DOHH2 (cell line): ENCODE results near the gene SEMA4D.

ENCODE experiments used
- H3F3A ChIP-seq: fragments of 200-600 bp; sonication (generic), shearing (Covaris generic); 2 replicates; pipeline ENCODE4 v1.6.0; 2016; ENCODE audit warnings: antibody characterized with exemption, mild to moderate bottlenecking; ENCODE audit not compliant: control insufficient read depth, insufficient read depth
- H3K27ac ChIP-seq: fragments of 200-600 bp; sonication (generic); 2 replicates; pipeline ENCODE4 v1.5.1; 2014; ENCODE audit warnings: low read depth, mild to moderate bottlenecking, low read length, moderate library complexity
- H3K27me3 ChIP-seq: fragments of 200-600 bp; sonication (generic); 2 replicates; pipeline ENCODE4 v1.6.1; 2014; ENCODE audit warnings: mild to moderate bottlenecking, low read length, mixed read lengths; ENCODE audit not compliant: control insufficient read depth
- H3K36me3 ChIP-seq: fragments of 200-600 bp; sonication (generic); 2 replicates; pipeline ENCODE4 v1.6.1; 2014; ENCODE audit warnings: mild to moderate bottlenecking, low read length, moderate library complexity, mixed read lengths; ENCODE audit not compliant: control insufficient read depth
- H3K4me1 ChIP-seq: fragments of 200-600 bp; sonication (generic); 2 replicates; pipeline ENCODE4 v1.6.1; 2014; ENCODE audit warnings: mild to moderate bottlenecking, low read length, mixed read lengths; ENCODE audit not compliant: control insufficient read depth
- H3K4me2 ChIP-seq: fragments of 200-600 bp; sonication (generic); 2 replicates; pipeline ENCODE4 v1.6.0; 2014; ENCODE audit warnings: mild to moderate bottlenecking, low read length, moderate library complexity
- H3K4me3 ChIP-seq: fragments of 200-600 bp; sonication (generic); 2 replicates; pipeline ENCODE4 v1.5.1; 2014; ENCODE audit warnings: mild to moderate bottlenecking, low read length, mixed read lengths
- H3K79me2 ChIP-seq: fragments of 200-600 bp; sonication (generic); 2 replicates; pipeline ENCODE4 v1.6.1; 2014; ENCODE audit warnings: mild to moderate bottlenecking, low read length, mixed read lengths; ENCODE audit not compliant: control insufficient read depth
- H3K9me2 ChIP-seq: fragments of 200-600 bp; sonication (generic); replicated peaks from 2 replicates; pipeline ENCODE4 v1.6.1; 2014; ENCODE audit warnings: mild to moderate bottlenecking, low read length, mixed read lengths; ENCODE audit not compliant: control insufficient read depth
- H3K9me3 ChIP-seq: fragments of 200-600 bp; sonication (generic); 2 replicates; pipeline ENCODE4 v1.6.1; 2014; ENCODE audit warnings: antibody characterized with exemption, low read length, mixed read lengths; ENCODE audit not compliant: control insufficient read depth, insufficient read depth
- H4K20me1 ChIP-seq: fragments of 200-600 bp; sonication (generic); 2 replicates; pipeline ENCODE4 v1.6.0; 2014; ENCODE audit warnings: low read depth, mild to moderate bottlenecking, antibody characterized with exemption, low read length, moderate library complexity; ENCODE audit not compliant: control insufficient read depth, insufficient read depth
- CTCF ChIP-seq: fragments of 200-600 bp; sonication (generic); IDR thresholded peaks from one replicate; pipeline ENCODE4 v1.5.1; 2014; ENCODE audit warnings: antibody characterized with exemption, mild to moderate bottlenecking, low read depth, low read length; ENCODE audit not compliant: poor library complexity, severe bottlenecking
- EZH2phosphoT487 ChIP-seq: fragments of 200-600 bp; sonication (generic); IDR thresholded peaks from 2 replicates; pipeline ENCODE4 v1.6.1; 2017; ENCODE audit warnings: borderline replicate concordance, mild to moderate bottlenecking, antibody characterized with exemption, low read length, moderate library complexity, mixed read lengths

The SEMA4D gene

GRCh38 chr9:89497978-89498851, at the start of gene SEMA4D:
TSS of gene SEMA4D (minus strand) at chr9:89498113. CDS start at chr9:89405456, 92,657 bp downstream.
- peaks cover 28% of the 10 kb centered on the region for H3K4me1 ChIP-seq
- peak within 1 kb of the TSS; percentile 81 for H3K4me3 ChIP-seq

GRCh38 chr9:89547000-89547399, 49.1 kb upstream of the SEMA4D start:
- H3K79me2 ChIP-seq: no peaks in the 10 kb centered on the region
- TF ChIP-seq EZH2phosphoT487: no peak
- TF ChIP-seq CTCF: no peak
- peaks cover 7% of the 10 kb centered on the region for H3K4me1 ChIP-seq
- no peaks in the 10 kb centered on the region for H3K9me2 ChIP-seq
- no peak overlapping the region for H3K4me3 ChIP-seq
- no peaks in the 10 kb centered on the region for H3K9me3 ChIP-seq
- no peaks in the 10 kb centered on the region for H4K20me1 ChIP-seq
- H3K27me3 ChIP-seq: peaks cover 24% of the 10 kb centered on the region
- H3F3A ChIP-seq: no peaks in the 10 kb centered on the region
- no peak overlapping the region for H3K27ac ChIP-seq
- H3K4me2 ChIP-seq: no peak overlapping the region
- H3K36me3 ChIP-seq: no peaks in the 10 kb centered on the region

More at GRCh38 chr9:89497978-89498851, at the start of gene SEMA4D:
- peak within 1 kb of the TSS; percentile 79 for H3K4me2 ChIP-seq
- H4K20me1 ChIP-seq: peaks cover 17% of the 10 kb centered on the region
- no peak for TF ChIP-seq CTCF
- TF ChIP-seq EZH2phosphoT487: no peak
- H3F3A ChIP-seq: no peaks in the 10 kb centered on the region
- no peaks in the 10 kb centered on the region for H3K9me2 ChIP-seq
- H3K27ac ChIP-seq: no peak within 1 kb of the TSS
- no peaks in the 10 kb centered on the region for H3K36me3 ChIP-seq
- H3K27me3 ChIP-seq: peaks cover 8% of the 10 kb centered on the region
- H3K9me3 ChIP-seq: no peaks in the 10 kb centered on the region
- H3K79me2 ChIP-seq: peaks cover 38% of the 10 kb centered on the region

GRCh38 chr9:89544279-89544661, 46.4 kb upstream of the SEMA4D start:
- TF ChIP-seq CTCF (no peak), EZH2phosphoT487 (no peak)
- Histone ChIP-seq H3K27me3 (peaks cover 17% of the 10 kb centered on the region), H3K9me3 (no peaks in the 10 kb centered on the region), H3K9me2 (no peaks in the 10 kb centered on the region), H3K27ac (no peak overlapping the region), H3F3A (no peaks in the 10 kb centered on the region), H3K36me3 (no peaks in the 10 kb centered on the region), H3K79me2 (no peaks in the 10 kb centered on the region), H3K4me3 (no peak overlapping the region), H3K4me2 (no peak overlapping the region), H4K20me1 (no peaks in the 10 kb centered on the region), H3K4me1 (peaks cover 15% of the 10 kb centered on the region)
